Endodermal cell (in vitro differentiated cells): ENCODE results near the gene DCC. TPM values are rescaled to one million over a fixed set of nuclear protein-coding genes. Genes with fewer than 3 reads are reported as not detected.

Experiments used
- DNase-seq: peaks from one replicate; pipeline ENCODE4 v3.0.0-alpha.2; 2017
- H3K27ac ChIP-seq: 2 replicates; pipeline ENCODE4 v1.5.1; 2013; ENCODE audit warnings: mild to moderate bottlenecking, low read depth, low read length, moderate library complexity
- H3K27me3 ChIP-seq: 2 replicates; pipeline ENCODE4 v1.6.1; 2013; ENCODE audit warnings: mild to moderate bottlenecking, low read length, moderate library complexity; ENCODE audit not compliant: insufficient read depth, control insufficient read depth, poor library complexity, severe bottlenecking
- H3K36me3 ChIP-seq: 2 replicates; pipeline ENCODE4 v1.7.0; 2013; ENCODE audit warnings: mild to moderate bottlenecking, low read length, moderate library complexity; ENCODE audit not compliant: control insufficient read depth, insufficient read depth
- H3K4me1 ChIP-seq: one replicate; pipeline ENCODE4 v1.7.0; 2013; ENCODE audit warnings: low read length; ENCODE audit not compliant: control insufficient read depth, insufficient read depth
- H3K4me3 ChIP-seq: 2 replicates; pipeline ENCODE4 v1.5.1; 2013; ENCODE audit warnings: mild to moderate bottlenecking, low read length, moderate library complexity
- H3K9ac ChIP-seq: 2 replicates; pipeline ENCODE4 v1.6.1; 2013; ENCODE audit warnings: mild to moderate bottlenecking, low read length, moderate library complexity; ENCODE audit not compliant: poor library complexity, severe bottlenecking; ENCODE audit errors: extremely low read depth
- H3K9me3 ChIP-seq: 2 replicates; pipeline ENCODE4 v1.6.1; 2013; ENCODE audit warnings: mild to moderate bottlenecking, low read length, moderate library complexity; ENCODE audit not compliant: control insufficient read depth
- H3K27ac Mint-ChIP-seq: 2 replicates; pipeline ENCODE4 v1.8.0; 2020; ENCODE audit warnings: mixed read lengths
- H3K27me3 Mint-ChIP-seq: 2 replicates; pipeline ENCODE4 v1.8.0; 2021; ENCODE audit warnings: mild to moderate bottlenecking, mixed read lengths; ENCODE audit not compliant: insufficient read depth
- H3K36me3 Mint-ChIP-seq: 2 replicates; pipeline ENCODE4 v1.8.0; 2020; ENCODE audit warnings: low read depth, mixed read lengths
- H3K4me1 Mint-ChIP-seq: 2 replicates; pipeline ENCODE4 v1.8.0; 2020; ENCODE audit warnings: mixed read lengths
- H3K4me3 Mint-ChIP-seq: 2 replicates; pipeline ENCODE4 v1.8.0; 2020; ENCODE audit warnings: mild to moderate bottlenecking, moderate library complexity, mixed read lengths
- H3K9me3 Mint-ChIP-seq: 2 replicates; pipeline ENCODE4 v1.8.0; 2020; ENCODE audit warnings: mild to moderate bottlenecking, mixed read lengths
- CTCF ChIP-seq: fragments of 200-600 bp; sonication (generic); conservative IDR thresholded peaks from 2 replicates; pipeline ENCODE4 v1.5.0; 2021; ENCODE audit warnings: antibody characterized with exemption, mild to moderate bottlenecking
- WGBS, 2 experiments: methylation state at CpG; one replicate each; pipeline versions ENCODE4 v1.1.5 to v1.1.7; 2013; ENCODE audit warnings: missing lambda C conversion rate in 2 of 2, mixed read lengths in 1 of 2; ENCODE audit not compliant: insufficient coverage in 1 of 2, insufficient read length in 1 of 2; 5-methylcytosine and 5-hydroxymethylcytosine counted together
- total RNA-seq, 2 donors: library from RNA; stranded (reverse); fragmentation: NEBNext Ultra II Directional in 1 of 2; extraction: Animal tissue kit (Norgen Biotek cat#: 25700) in 1 of 2; gene quantifications; 2 replicates in 1 of 2; 3 replicates in 1 of 2; pipeline ENCODE4 v1.2.1, GENCODE V29; 2021

The DCC gene
- total RNA-seq, 2 donors from 2014 or later: 0.77 to 0.97 TPM

GRCh38 chr18:52607985-52608384 lies 268.0 kb downstream of the DCC start:
- no peak overlapping the region for H3K4me3 Mint-ChIP-seq
- Histone ChIP-seq H3K9me3 (no peaks in the 10 kb centered on the region), H3K9ac (no peak overlapping the region), H3K4me3 (no peak overlapping the region), H3K27ac (no peak overlapping the region), H3K4me1 (no peaks in the 10 kb centered on the region), H3K36me3 (no peaks in the 10 kb centered on the region), H3K27me3 (no peaks in the 10 kb centered on the region)
- no peak for DNase-seq
- no CpG with 5 or more reads among the region's 2 CpGs for WGBS, 2 experiments
- H3K27ac Mint-ChIP-seq: no peak overlapping the region
- H3K36me3 Mint-ChIP-seq: no peaks in the 10 kb centered on the region
- no peak for TF ChIP-seq CTCF
- H3K9me3 Mint-ChIP-seq: no peaks in the 10 kb centered on the region
- H3K27me3 Mint-ChIP-seq: no peaks in the 10 kb centered on the region
- H3K4me1 Mint-ChIP-seq: no peaks in the 10 kb centered on the region

- Histone ChIP-seq H3K27ac (no peak overlapping the region), H3K36me3 (no peaks in the 10 kb centered on the region), H3K4me1 (no peaks in the 10 kb centered on the region), H3K9me3 (no peaks in the 10 kb centered on the region), H3K27me3 (no peaks in the 10 kb centered on the region), H3K9ac (no peak overlapping the region), H3K4me3 (no peak overlapping the region)
- Mint-ChIP-seq H3K27ac (no peak overlapping the region), H3K36me3 (no peaks in the 10 kb centered on the region), H3K4me3 (no peak overlapping the region), H3K4me1 (peaks cover 1% of the 10 kb centered on the region), H3K9me3 (no peaks in the 10 kb centered on the region), H3K27me3 (no peaks in the 10 kb centered on the region)
- 95 to 100% methylated on average over 2 to 3 of the region's 3 CpGs for WGBS, 2 experiments
- no peak for DNase-seq
- TF ChIP-seq CTCF: no peak
Measured at GRCh38 chr18:52610451-52611115, 270.6 kb downstream of the DCC start.

GRCh38 chr18:52612406-52612805 lies 272.4 kb downstream of the DCC start:
- no peak overlapping the region for H3K27ac ChIP-seq
- H3K9ac ChIP-seq: no peak overlapping the region
- Mint-ChIP-seq H3K27ac (no peak overlapping the region), H3K4me1 (peaks cover 2% of the 10 kb centered on the region), H3K27me3 (no peaks in the 10 kb centered on the region), H3K36me3 (no peaks in the 10 kb centered on the region), H3K4me3 (no peak overlapping the region), H3K9me3 (no peaks in the 10 kb centered on the region)
- no peak for TF ChIP-seq CTCF
- no peak for DNase-seq
- H3K36me3 ChIP-seq: no peaks in the 10 kb centered on the region
- H3K4me3 ChIP-seq: no peak overlapping the region
- H3K9me3 ChIP-seq: no peaks in the 10 kb centered on the region
- H3K4me1 ChIP-seq: no peaks in the 10 kb centered on the region
- H3K27me3 ChIP-seq: no peaks in the 10 kb centered on the region
